Thyroid gland (tissue), 4 donors: ENCODE data around the gene RABL6.

ENCODE experiments used
- CTCF ChIP-seq, 6 experiments: fragments of 200-600 bp in 3 of 6; fragments of 450-650 bp in 3 of 6; sonication (generic) in 3 of 6; IDR thresholded peaks; one replicate each; pipeline ENCODE4 v1.5.1; 2016 to 2019; ENCODE audit warnings: antibody characterized with exemption in 6 of 6, mild to moderate bottlenecking in 2 of 6, inconsistent platforms in 1 of 6, moderate library complexity in 1 of 6
- POLR2A ChIP-seq, 2 donors: fragments of 450-650 bp; IDR thresholded peaks; one replicate each; pipeline ENCODE4 v1.6.1; 2017; ENCODE audit warnings: antibody characterized with exemption in 2 of 2, mild to moderate bottlenecking in 2 of 2, moderate library complexity in 1 of 2

GRCh38 chr9:136799079-136799853, 8.5 kb upstream of the RABL6 start:
- no peak for TF ChIP-seq CTCF (IDR thresholded peaks at IDR 0.05)
- TF ChIP-seq POLR2A (IDR thresholded peaks at IDR 0.05) = no peak
